ENCODE results near the gene ARSG. TPM values are rescaled to one million over a fixed set of nuclear protein-coding genes. Genes with fewer than 3 reads are reported as not detected.
"Not testable (repeated sequence)": the region's sequence is repeated elsewhere in the genome, so short reads cannot be mapped to it uniquely, and the experiment has no call there.

ARSG gene
- polyA plus RNA-seq, 1 donor (not counting 4 experiments of a cell fraction or from before 2014, with no cell fraction given), result 0.41 TPM

DNA sequence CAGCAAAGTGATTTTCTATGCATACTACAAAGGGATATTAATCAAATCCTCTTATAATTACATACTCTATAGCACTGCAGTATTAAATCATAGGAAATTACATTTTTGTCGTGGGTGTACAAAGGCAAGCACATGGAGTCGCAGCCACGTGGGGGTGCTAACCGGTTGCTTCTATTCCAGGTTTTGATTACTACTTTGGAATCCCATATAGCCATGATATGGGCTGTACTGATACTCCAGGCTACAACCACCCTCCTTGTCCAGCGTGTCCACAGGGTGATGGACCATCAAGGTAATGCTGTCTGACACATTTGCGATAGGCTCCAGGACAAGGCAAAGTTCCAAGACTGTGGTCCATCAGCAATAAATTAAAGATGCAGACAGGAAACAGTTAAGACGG lies 60.1 kb downstream of the ARSG start:
- dilution Hi-C loops (cut with MboI; ENCODE audit: extremely low pct_ligation_motif_present, low sequenced_read_pairs), result no loop called here
- FAIRE-seq, result no peak
- TF ChIP-seq, protein P1, sequence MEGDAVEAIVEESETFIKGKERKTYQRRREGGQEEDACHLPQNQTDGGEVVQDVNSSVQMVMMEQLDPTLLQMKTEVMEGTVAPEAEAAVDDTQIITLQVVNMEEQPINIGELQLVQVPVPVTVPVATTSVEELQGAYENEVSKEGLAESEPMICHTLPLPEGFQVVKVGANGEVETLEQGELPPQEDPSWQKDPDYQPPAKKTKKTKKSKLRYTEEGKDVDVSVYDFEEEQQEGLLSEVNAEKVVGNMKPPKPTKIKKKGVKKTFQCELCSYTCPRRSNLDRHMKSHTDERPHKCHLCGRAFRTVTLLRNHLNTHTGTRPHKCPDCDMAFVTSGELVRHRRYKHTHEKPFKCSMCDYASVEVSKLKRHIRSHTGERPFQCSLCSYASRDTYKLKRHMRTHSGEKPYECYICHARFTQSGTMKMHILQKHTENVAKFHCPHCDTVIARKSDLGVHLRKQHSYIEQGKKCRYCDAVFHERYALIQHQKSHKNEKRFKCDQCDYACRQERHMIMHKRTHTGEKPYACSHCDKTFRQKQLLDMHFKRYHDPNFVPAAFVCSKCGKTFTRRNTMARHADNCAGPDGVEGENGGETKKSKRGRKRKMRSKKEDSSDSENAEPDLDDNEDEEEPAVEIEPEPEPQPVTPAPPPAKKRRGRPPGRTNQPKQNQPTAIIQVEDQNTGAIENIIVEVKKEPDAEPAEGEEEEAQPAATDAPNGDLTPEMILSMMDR (optimal IDR thresholded peaks at IDR 0.05 in 1 of 3, IDR thresholded peaks at IDR 0.05 in 1 of 3, conservative IDR thresholded peaks at IDR 0.05 in 1 of 3; ENCODE audit: extremely low read depth in 1 of 3, insufficient read depth in 2 of 3, low read length in 3 of 3), result no peak
- TF ChIP-seq EZH2 (IDR thresholded peaks at IDR 0.05; ENCODE audit: low read length), result no peak

DNA sequence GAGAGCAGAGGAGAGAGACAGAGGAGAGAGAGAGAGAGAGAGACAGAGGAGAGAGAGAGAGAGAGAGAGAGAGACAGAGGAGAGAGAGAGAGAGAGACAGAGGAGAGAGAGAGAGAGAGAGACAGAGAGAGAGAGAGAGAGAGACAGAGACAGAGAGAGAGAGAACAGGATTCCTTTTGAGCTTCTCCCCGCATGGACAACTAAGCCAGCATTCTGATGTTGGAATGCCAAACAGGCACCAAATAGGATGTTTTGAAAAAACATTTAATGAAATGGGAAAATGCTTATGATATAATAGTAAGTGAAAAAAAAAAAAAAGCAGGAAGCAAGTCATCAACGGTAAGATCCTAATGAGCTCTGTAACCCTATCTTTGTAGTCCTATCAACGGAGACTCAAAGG lies 60.7 kb downstream of the ARSG start:
- Histone ChIP-seq H3K4me3 (ENCODE audit: control insufficient read depth in 2 of 3, extremely low read depth in 1 of 3, insufficient read depth in 2 of 3, low read depth in 1 of 3, low read length in 3 of 3) (no peak overlapping the region), H3K9me1 (ENCODE audit: control insufficient read depth, extremely low read depth, insufficient read depth, low read length) (no peaks in the 10 kb centered on the region), H3K27me3 (ENCODE audit: control insufficient read depth, extremely low read depth, insufficient read depth, low read length) (no peaks in the 10 kb centered on the region), H3K9ac (ENCODE audit: control insufficient read depth, extremely low read depth, insufficient read depth, low read length) (no peak overlapping the region), H3K79me2 (ENCODE audit: control insufficient read depth, insufficient read depth, low read length) (no peaks in the 10 kb centered on the region), H4K20me1 (ENCODE audit: control insufficient read depth, extremely low read depth, insufficient read depth, low read length) (no peaks in the 10 kb centered on the region), H3K27ac (ENCODE audit: control insufficient read depth, insufficient read depth, low read length) (no peak overlapping the region), H3K4me1 (ENCODE audit: control insufficient read depth, extremely low read depth, insufficient read depth, low read length) (no peaks in the 10 kb centered on the region), H3K4me2 (ENCODE audit: control insufficient read depth, extremely low read depth, insufficient read depth, low read depth, low read length) (no peak overlapping the region), H3K36me3 (ENCODE audit: control insufficient read depth in 2 of 2, extremely low read depth in 1 of 2, insufficient read depth in 2 of 2, low read length in 2 of 2) (no peaks in the 10 kb centered on the region), H2AFZ (ENCODE audit: control insufficient read depth, low read length) (no peak overlapping the region), H3K9me3 (ENCODE audit: control insufficient read depth, low read depth, low read length) (no peaks in the 10 kb centered on the region)
- DNase-seq (ENCODE audit: low read depth, low spot score) (no peak), FAIRE-seq (no peak)
- no peak for TF ChIP-seq EZH2 (IDR thresholded peaks at IDR 0.05; ENCODE audit: low read length)
- TF ChIP-seq, protein P1 (optimal IDR thresholded peaks at IDR 0.05 in 1 of 3, IDR thresholded peaks at IDR 0.05 in 1 of 3, conservative IDR thresholded peaks at IDR 0.05 in 1 of 3; ENCODE audit: extremely low read depth in 1 of 3, insufficient read depth in 2 of 3, low read length in 3 of 3), result no peak
- dilution Hi-C loops (cut with MboI; ENCODE audit: extremely low pct_ligation_motif_present, low sequenced_read_pairs), result no loop called here

More for the DNA sequence above, 60.1 kb downstream of the ARSG start:
- H3K9ac ChIP-seq (ENCODE audit: control insufficient read depth, extremely low read depth, insufficient read depth, low read length), result no peak overlapping the region
- H3K4me3 ChIP-seq (ENCODE audit: control insufficient read depth in 2 of 3, extremely low read depth in 1 of 3, insufficient read depth in 2 of 3, low read depth in 1 of 3, low read length in 3 of 3), result no peak overlapping the region
- H3K27me3 ChIP-seq (ENCODE audit: control insufficient read depth, extremely low read depth, insufficient read depth, low read length), result no peaks in the 10 kb centered on the region
- no peaks in the 10 kb centered on the region for H3K9me1 ChIP-seq (ENCODE audit: control insufficient read depth, extremely low read depth, insufficient read depth, low read length)
- H3K27ac ChIP-seq (ENCODE audit: control insufficient read depth, insufficient read depth, low read length), result no peak overlapping the region
- H3K9me3 ChIP-seq (ENCODE audit: control insufficient read depth, low read depth, low read length), result no peaks in the 10 kb centered on the region
- no peak for DNase-seq (ENCODE audit: low read depth, low spot score)
- H4K20me1 ChIP-seq (ENCODE audit: control insufficient read depth, extremely low read depth, insufficient read depth, low read length), result no peaks in the 10 kb centered on the region
- H3K36me3 ChIP-seq (ENCODE audit: control insufficient read depth in 2 of 2, extremely low read depth in 1 of 2, insufficient read depth in 2 of 2, low read length in 2 of 2), result no peaks in the 10 kb centered on the region
- no peak overlapping the region for H2AFZ ChIP-seq (ENCODE audit: control insufficient read depth, low read length)
- H3K4me1 ChIP-seq (ENCODE audit: control insufficient read depth, extremely low read depth, insufficient read depth, low read length), result no peaks in the 10 kb centered on the region
- no peak overlapping the region for H3K4me2 ChIP-seq (ENCODE audit: control insufficient read depth, extremely low read depth, insufficient read depth, low read depth, low read length)
- no peaks in the 10 kb centered on the region for H3K79me2 ChIP-seq (ENCODE audit: control insufficient read depth, insufficient read depth, low read length)

DNA sequence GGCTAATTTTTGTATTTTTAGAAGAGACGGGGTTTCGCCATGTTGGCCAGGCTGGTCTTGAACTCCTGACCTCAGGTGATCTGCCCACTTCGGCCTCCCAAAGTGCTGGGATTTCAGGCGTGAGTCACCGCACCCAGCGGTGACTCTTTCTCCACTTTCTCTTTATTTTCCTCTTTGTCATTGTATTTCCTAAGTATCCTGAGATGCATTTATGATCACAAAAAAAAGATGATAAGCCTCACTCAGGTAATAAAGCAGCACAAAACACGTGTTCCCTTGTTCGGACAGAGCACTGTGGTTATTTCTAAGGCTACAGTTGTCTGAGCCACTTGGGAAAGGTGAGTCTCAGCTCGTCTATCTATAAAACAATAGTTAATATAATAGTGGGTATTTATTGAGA lies 61.4 kb downstream of the ARSG start:
- H3K9me3 ChIP-seq (ENCODE audit: control insufficient read depth, low read depth, low read length); H3K9me1 ChIP-seq (ENCODE audit: control insufficient read depth, extremely low read depth, insufficient read depth, low read length); H3K27me3 ChIP-seq (ENCODE audit: control insufficient read depth, extremely low read depth, insufficient read depth, low read length); H3K36me3 ChIP-seq (ENCODE audit: control insufficient read depth in 2 of 2, extremely low read depth in 1 of 2, insufficient read depth in 2 of 2, low read length in 2 of 2); H3K4me1 ChIP-seq (ENCODE audit: control insufficient read depth, extremely low read depth, insufficient read depth, low read length); dilution Hi-C loops (cut with MboI; ENCODE audit: extremely low pct_ligation_motif_present, low sequenced_read_pairs); H3K79me2 ChIP-seq (ENCODE audit: control insufficient read depth, insufficient read depth, low read length); DNase-seq (ENCODE audit: low read depth, low spot score); H4K20me1 ChIP-seq (ENCODE audit: control insufficient read depth, extremely low read depth, insufficient read depth, low read length); FAIRE-seq; H3K4me3 ChIP-seq (ENCODE audit: control insufficient read depth in 2 of 3, extremely low read depth in 1 of 3, insufficient read depth in 2 of 3, low read depth in 1 of 3, low read length in 3 of 3); H3K27ac ChIP-seq (ENCODE audit: control insufficient read depth, insufficient read depth, low read length); H2AFZ ChIP-seq (ENCODE audit: control insufficient read depth, low read length); H3K9ac ChIP-seq (ENCODE audit: control insufficient read depth, extremely low read depth, insufficient read depth, low read length); H3K4me2 ChIP-seq (ENCODE audit: control insufficient read depth, extremely low read depth, insufficient read depth, low read depth, low read length): not testable (repeated sequence)
